Measurements from ENCODE around the gene TMEM119. TPM values are rescaled to one million over a fixed set of nuclear protein-coding genes. Genes with fewer than 3 reads are reported as not detected.

TMEM119 gene
- total and polyA plus RNA-seq, 8 donors: 1.0 to 18.8 (median 2.1) TPM

- intact Hi-C loops (cut with DNase I): no loop called here
- WGBS, 2 donors: 56 to 61% methylated on average over 18 of the region's 18 CpGs
- no peak for FAIRE-seq
- no peak for TF ChIP-seq CTCF (IDR thresholded peaks at IDR 0.05)
- peak in 3 of 4 donors; percentile 50 to 61 (median 56) for ATAC-seq
- H3K27ac ChIP-seq: peak overlapping the region in 2 of 4 donors; percentile 6 to 39
- H3K4me3 ChIP-seq: no peak overlapping the region
- no peaks in the 10 kb centered on the region for H3K36me3 ChIP-seq
- H3K27me3 ChIP-seq: no peaks in the 10 kb centered on the region
- peak in 1 of 6 donors; percentile 22 for DNase-seq
- H3K9me3 ChIP-seq: no peaks in the 10 kb centered on the region
- peaks cover 0 to 5% (median 0%) of the 10 kb centered on the region in 3 donors for H3K4me1 ChIP-seq
Measured at GRCh38 chr12:108643941-108644810, 46.3 kb upstream of the TMEM119 start.

GRCh38 chr12:108642899-108643654 lies 45.2 kb upstream of the TMEM119 start:
- WGBS, 2 donors: 97 to 99% methylated on average over 1 of the region's 1 CpG
- H3K9me3 ChIP-seq: no peaks in the 10 kb centered on the region

GRCh38 chr12:108642269-108642870 lies 44.5 kb upstream of the TMEM119 start:
- DNase-seq: no peak
- Histone ChIP-seq H3K4me3 (no peak overlapping the region), H3K27me3 (no peaks in the 10 kb centered on the region), H3K27ac (no peak overlapping the region), H3K9me3 (no peaks in the 10 kb centered on the region), H3K4me1 (peaks cover 0 to 5% (median 0%) of the 10 kb centered on the region in 3 donors), H3K36me3 (no peaks in the 10 kb centered on the region)
- intact Hi-C loops (cut with DNase I): no loop called here
- no peak for TF ChIP-seq CTCF (IDR thresholded peaks at IDR 0.05)
- whole genome bisulfite sequencing, 2 donors: 63 to 68% methylated on average over 16 of the region's 16 CpGs
- no peak for ATAC-seq
- no peak for FAIRE-seq

More at GRCh38 chr12:108642899-108643654, 45.2 kb upstream of the TMEM119 start:
- Histone ChIP-seq H3K27me3 (no peaks in the 10 kb centered on the region), H3K36me3 (no peaks in the 10 kb centered on the region), H3K4me3 (no peak overlapping the region), H3K4me1 (peaks cover 0 to 5% (median 0%) of the 10 kb centered on the region in 3 donors), H3K27ac (no peak overlapping the region)
- no peak for FAIRE-seq
- DNase-seq: no peak
- intact Hi-C loops (cut with DNase I): no loop called here
- no peak for TF ChIP-seq CTCF (IDR thresholded peaks at IDR 0.05)
- ATAC-seq: peak in 2 of 4 donors; percentile 17 to 38

GRCh38 chr12:108641446-108642268 lies 43.8 kb upstream of the TMEM119 start:
- intact Hi-C loops (cut with DNase I): no loop called here
- ATAC-seq (peak in 1 of 4 donors; percentile 6), DNase-seq (no peak), FAIRE-seq (no peak)
- Histone ChIP-seq H3K9me3 (no peaks in the 10 kb centered on the region), H3K27ac (peak overlapping the region in 1 of 4 donors; percentile 28), H3K36me3 (no peaks in the 10 kb centered on the region), H3K27me3 (no peaks in the 10 kb centered on the region), H3K4me1 (peaks cover 0 to 5% (median 0%) of the 10 kb centered on the region in 3 donors), H3K4me3 (no peak overlapping the region)
- WGBS, 2 donors: 67 to 68% methylated on average over 9 of the region's 9 CpGs
- TF ChIP-seq CTCF (IDR thresholded peaks at IDR 0.05): no peak

Data from pancreas (tissue), 10 donors.